SK-N-SH treated with all-trans-retinoic acid at 6 μM for 48 hours (cell line): ENCODE data around the gene MC1R.
"Not testable (repeated sequence)": the region's sequence is repeated elsewhere in the genome, so short reads cannot be mapped to it uniquely, and the experiment has no call there.

Experiments
- ATAC-seq: fragments of 200-7000 bp; cut with Tn5 transposase; 3 replicates; pipeline ENCODE4 v1.9.1; 2020; ENCODE audit warnings: mild to moderate bottlenecking, moderate library complexity
- ARNTL ChIP-seq: fragments of 450-650 bp; formaldehyde crosslinking; IDR thresholded peaks from 2 replicates; pipeline ENCODE4 v1.5.0; 2020; ENCODE audit warnings: low read depth, mild to moderate bottlenecking, moderate library complexity, borderline replicate concordance
- ESRRG ChIP-seq: fragments of 250-450 bp; sonication (Bioruptor Pico); IDR thresholded peaks from 2 replicates; pipeline ENCODE4 v1.6.1; 2021; ENCODE audit warnings: mild to moderate bottlenecking
- OSR1 ChIP-seq: fragments of 250-450 bp; sonication (Bioruptor Pico); IDR thresholded peaks from 2 replicates; pipeline ENCODE4 v1.8.0; 2022; ENCODE audit warnings: moderate library complexity, mild to moderate bottlenecking, inconsistent platforms
- PATZ1 ChIP-seq: fragments of 250-450 bp; sonication (Bioruptor Pico); IDR thresholded peaks from 2 replicates; pipeline ENCODE4 v1.8.0; 2020; ENCODE audit warnings: mild to moderate bottlenecking, moderate library complexity, borderline replicate concordance
- POU6F1 ChIP-seq: fragments of 250-450 bp; sonication (Bioruptor Pico); IDR thresholded peaks from 2 replicates; pipeline ENCODE4 v1.8.0; 2021; ENCODE audit warnings: low read depth, mild to moderate bottlenecking, moderate library complexity, borderline replicate concordance
- SNAI2 ChIP-seq: fragments of 250-450 bp; sonication (Bioruptor Pico); IDR thresholded peaks from 2 replicates; pipeline ENCODE4 v1.5.0; 2020; ENCODE audit warnings: mild to moderate bottlenecking, moderate library complexity
- TCF4 ChIP-seq: fragments of 250-450 bp; sonication (Bioruptor Pico); IDR thresholded peaks from 2 replicates; pipeline ENCODE4 v1.8.0; 2021; ENCODE audit warnings: mild to moderate bottlenecking, moderate library complexity, borderline replicate concordance
- TOX ChIP-seq: fragments of 250-450 bp; sonication (Bioruptor Pico); IDR thresholded peaks from 2 replicates; pipeline ENCODE4 v1.8.0; 2021; ENCODE audit warnings: mild to moderate bottlenecking, moderate library complexity, borderline replicate concordance
- TSHZ2 ChIP-seq: fragments of 250-450 bp; sonication (Bioruptor Pico); IDR thresholded peaks from 2 replicates; pipeline ENCODE4 v1.5.0; 2020; ENCODE audit warnings: mild to moderate bottlenecking, moderate library complexity
- ZC3H10 ChIP-seq: fragments of 250-450 bp; sonication (Bioruptor Pico); IDR thresholded peaks from 2 replicates; pipeline ENCODE4 v1.5.1; 2021; ENCODE audit warnings: mild to moderate bottlenecking, moderate library complexity
- ZFP30 ChIP-seq: fragments of 450-650 bp; formaldehyde crosslinking; IDR thresholded peaks from 2 replicates; pipeline ENCODE4 v1.5.0; 2022; ENCODE audit warnings: mild to moderate bottlenecking, moderate library complexity
- ZNF70 ChIP-seq: fragments of 450-650 bp; formaldehyde crosslinking; IDR thresholded peaks from 2 replicates; pipeline ENCODE4 v1.5.0; 2020; ENCODE audit warnings: mild to moderate bottlenecking, moderate library complexity
- ZNF8 ChIP-seq: fragments of 450-650 bp; formaldehyde crosslinking; IDR thresholded peaks from 2 replicates; pipeline ENCODE4 v1.5.0; 2020; ENCODE audit warnings: mild to moderate bottlenecking, moderate library complexity
- TF ChIP-seq, protein P1 (sequence below): fragments of 250-450 bp; sonication (Bioruptor Pico); IDR thresholded peaks from 2 replicates; pipeline ENCODE4 v1.5.1; 2020; ENCODE audit warnings: low read depth, mild to moderate bottlenecking, moderate library complexity

Gene MC1R

DNA sequence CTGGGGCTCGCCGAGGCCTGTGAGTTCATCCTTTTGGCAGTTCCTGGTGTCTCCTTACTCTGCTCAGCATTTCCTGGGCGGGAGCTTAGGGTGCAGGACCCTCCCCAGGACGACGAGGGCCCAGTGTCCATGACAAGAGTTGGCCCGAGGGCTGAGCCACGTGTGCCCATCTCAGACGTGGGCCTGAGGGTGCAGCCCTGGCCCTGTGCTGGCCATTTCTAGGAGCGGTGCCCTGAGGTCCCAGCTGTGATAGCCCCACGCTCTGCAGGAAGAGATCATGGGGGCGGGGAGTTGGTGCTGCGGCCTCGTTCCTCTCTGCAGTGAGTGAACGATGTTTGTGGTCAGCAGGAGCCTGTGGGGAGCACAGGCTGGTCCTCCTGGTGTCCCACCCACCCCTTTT, 6.0 kb upstream of the MC1R start:
- no peak for TF ChIP-seq ESRRG (CRISPR knock-in tag)
- no peak for TF ChIP-seq ZC3H10 (CRISPR knock-in tag)
- no peak for TF ChIP-seq ARNTL (CRISPR knock-in tag)
- no peak for ATAC-seq

- ATAC-seq: no peak
Measured at GRCh38 chr16:89913408-89914387, 5.0 kb upstream of the MC1R start.

GRCh38 chr16:89914642-89915285, 3.9 kb upstream of the MC1R start:
- not testable (repeated sequence) for ATAC-seq

More at GRCh38 chr16:89913408-89914387, 5.0 kb upstream of the MC1R start:
- TF ChIP-seq PATZ1 (CRISPR knock-in tag): no peak
- TF ChIP-seq TOX (CRISPR knock-in tag): no peak
- no peak for TF ChIP-seq OSR1 (CRISPR knock-in tag)
- TF ChIP-seq TSHZ2 (CRISPR knock-in tag): no peak
- no peak for TF ChIP-seq ZNF8
- TF ChIP-seq, protein P1, sequence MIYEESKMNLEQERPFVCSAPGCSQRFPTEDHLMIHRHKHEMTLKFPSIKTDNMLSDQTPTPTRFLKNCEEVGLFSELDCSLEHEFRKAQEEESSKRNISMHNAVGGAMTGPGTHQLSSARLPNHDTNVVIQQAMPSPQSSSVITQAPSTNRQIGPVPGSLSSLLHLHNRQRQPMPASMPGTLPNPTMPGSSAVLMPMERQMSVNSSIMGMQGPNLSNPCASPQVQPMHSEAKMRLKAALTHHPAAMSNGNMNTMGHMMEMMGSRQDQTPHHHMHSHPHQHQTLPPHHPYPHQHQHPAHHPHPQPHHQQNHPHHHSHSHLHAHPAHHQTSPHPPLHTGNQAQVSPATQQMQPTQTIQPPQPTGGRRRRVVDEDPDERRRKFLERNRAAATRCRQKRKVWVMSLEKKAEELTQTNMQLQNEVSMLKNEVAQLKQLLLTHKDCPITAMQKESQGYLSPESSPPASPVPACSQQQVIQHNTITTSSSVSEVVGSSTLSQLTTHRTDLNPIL (CRISPR knock-in tag): no peak
- TF ChIP-seq TCF4 (CRISPR knock-in tag): no peak
- TF ChIP-seq POU6F1: no peak
- no peak for TF ChIP-seq ZNF70 (CRISPR knock-in tag)
- no peak for TF ChIP-seq ZFP30 (CRISPR knock-in tag)
- TF ChIP-seq ARNTL (CRISPR knock-in tag): no peak

DNA sequence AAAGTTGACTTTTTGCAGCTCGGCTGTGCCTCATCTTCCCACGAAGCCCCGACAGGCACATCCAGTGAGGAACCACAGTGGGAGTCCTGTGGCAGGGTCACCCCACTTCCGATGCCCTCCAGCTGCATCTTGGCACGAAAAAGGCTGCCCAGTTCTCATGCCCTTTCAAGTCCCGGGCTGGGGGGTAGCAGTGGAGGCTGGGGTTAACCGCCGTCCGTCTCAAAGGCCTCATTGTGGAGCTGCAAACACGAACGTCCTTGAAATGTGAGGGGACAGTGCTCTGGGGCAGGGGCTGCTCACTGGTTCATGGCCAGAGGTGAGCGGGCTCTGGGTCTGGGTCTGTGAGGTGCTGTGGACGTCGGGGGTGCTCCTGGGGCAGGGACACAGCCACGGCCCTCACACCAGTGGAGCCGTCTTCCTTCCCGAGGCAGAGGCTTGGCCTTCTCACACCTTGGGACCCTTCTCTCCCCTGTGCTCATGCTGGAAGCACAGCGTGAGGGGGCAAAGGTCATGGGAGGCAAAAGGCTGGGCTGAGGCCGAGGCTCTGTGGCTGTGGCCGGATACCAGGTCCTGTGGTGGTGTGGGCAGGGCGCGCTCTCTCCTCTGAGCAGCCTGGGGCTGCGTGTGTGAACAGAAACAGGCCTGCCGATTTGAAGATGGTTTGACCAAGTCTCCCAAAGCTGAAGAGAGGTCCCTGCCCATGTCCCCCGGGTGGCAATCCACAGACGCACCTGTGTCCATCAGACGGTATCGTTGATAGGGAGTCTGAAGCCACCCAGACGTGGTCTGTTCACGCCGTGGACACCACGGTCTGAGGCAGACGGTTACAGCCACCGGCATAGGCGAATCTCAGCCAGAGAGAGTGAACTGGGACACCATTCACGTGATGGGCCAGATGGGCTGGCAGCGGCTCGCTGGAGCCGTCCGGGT, 3.1 kb upstream of the MC1R start:
- ATAC-seq: no peak
- TF ChIP-seq ZFP30 (CRISPR knock-in tag) (no peak), SNAI2 (CRISPR knock-in tag) (no peak), PATZ1 (CRISPR knock-in tag) (no peak), POU6F1 (no peak), TSHZ2 (CRISPR knock-in tag) (no peak)
- TF ChIP-seq, protein P1 (CRISPR knock-in tag): no peak
